GM12878 (cell line): ENCODE measurements around the gene APOH. TPM values are rescaled to one million over a fixed set of nuclear protein-coding genes. Genes with fewer than 3 reads are reported as not detected.

ENCODE experiments used
- ATAC-seq: fragments of 200-7000 bp; cut with Tn5 transposase; 3 replicates; pipeline ENCODE4 v1.9.1; 2020; ENCODE audit warnings: mild to moderate bottlenecking, moderate library complexity
- BruUV-seq: library from RNA; stranded (reverse); fragments of 400-500 nt; replicated peaks from 2 replicates; lab custom pipeline; 2021; lab: Mats Ljungman, UMichigan
- CTCF ChIA-PET: fragments of 300-600 bp; sonication (Branson Sonifier 250); formaldehyde crosslinking; extraction: SDS; loops from one replicate; lab custom pipeline; 2021; ENCODE audit warnings: inconsistent platforms; lab: Yijun Ruan, JAX
- POLR2A ChIA-PET: fragments of 350-600 bp; formaldehyde crosslinking; extraction: SDS; loops from one replicate; lab custom pipeline; 2021; ENCODE audit warnings: inconsistent platforms; lab: Charles Lee
- RAD21 ChIA-PET: fragments of 300-600 bp; sonication (Branson Sonifier 250); formaldehyde crosslinking; loops from one replicate; lab custom pipeline; 2023; ENCODE audit warnings: antibody characterized with exemption; ENCODE audit not compliant: unreplicated experiment; lab: Charles Lee
- SMC1A ChIA-PET: fragments of 300-600 bp; sonication (Branson Sonifier 250); formaldehyde crosslinking; loops from one replicate; lab custom pipeline; 2023; ENCODE audit not compliant: unreplicated experiment, uncharacterized antibody; lab: Charles Lee
- DNase-seq: peaks from one replicate; pipeline ENCODE4 v3.0.0-alpha.2; 2011; ENCODE audit warnings: low read depth, low spot score
- FAIRE-seq: peaks from 3 replicates; lab custom pipeline; 2011; peaks lifted over from hg19 to GRCh38; lab: Jason Lieb, UNC
- H2AFZ ChIP-seq: 2 replicates; pipeline ENCODE4 v1.6.0; 2011; ENCODE audit warnings: low read depth, low read length, control low read depth; ENCODE audit not compliant: control insufficient read depth
- H3K27ac ChIP-seq: 2 replicates; pipeline ENCODE4 v1.5.1; 2011; ENCODE audit warnings: control low read depth; ENCODE audit not compliant: control insufficient read depth, insufficient read depth
- H3K27me3 ChIP-seq, 2 experiments: replicated peaks in 1 of 2; 2 replicates each; pipeline versions ENCODE4 v1.6.0 to v1.6.1; 2011; ENCODE audit warnings: low read length in 1 of 2; ENCODE audit not compliant: control insufficient read depth in 2 of 2, insufficient read depth in 2 of 2
- H3K36me3 ChIP-seq, 2 experiments: 2 replicates each; pipeline ENCODE4 v1.5.1; 2011; ENCODE audit warnings: low read length in 1 of 2; ENCODE audit not compliant: control insufficient read depth in 2 of 2, insufficient read depth in 2 of 2
- H3K4me1 ChIP-seq: 2 replicates; pipeline ENCODE4 v1.6.1; 2011; ENCODE audit warnings: mild to moderate bottlenecking, low read length, moderate library complexity, mixed read lengths; ENCODE audit not compliant: control insufficient read depth, insufficient read depth
- H3K4me2 ChIP-seq: 2 replicates; pipeline ENCODE4 v1.6.0; 2011; ENCODE audit warnings: control low read depth; ENCODE audit not compliant: control insufficient read depth, insufficient read depth
- H3K4me3 ChIP-seq: fragments of 200-600 bp; sonication (generic); 2 replicates; pipeline ENCODE4 v1.5.1; 2016
- H3K79me2 ChIP-seq: 2 replicates; pipeline ENCODE4 v1.6.0; 2011; ENCODE audit warnings: low read length; ENCODE audit not compliant: control insufficient read depth, insufficient read depth
- H3K9ac ChIP-seq: 2 replicates; pipeline ENCODE4 v1.8.0; 2011; ENCODE audit warnings: low read length, control low read depth, mixed read lengths; ENCODE audit not compliant: control insufficient read depth, insufficient read depth
- H3K9me3 ChIP-seq: replicated peaks from 3 replicates; pipeline ENCODE4 v1.5.1; 2011; ENCODE audit warnings: mild to moderate bottlenecking, low read length; ENCODE audit not compliant: control insufficient read depth, insufficient read depth
- H4K20me1 ChIP-seq: 2 replicates; pipeline ENCODE4 v1.6.0; 2011; ENCODE audit not compliant: control insufficient read depth, insufficient read depth
- BCLAF1 ChIP-seq: fragments of 450-650 bp; IDR thresholded peaks from 2 replicates; pipeline ENCODE4 v1.6.1; 2017; ENCODE audit warnings: antibody characterized with exemption, mild to moderate bottlenecking, moderate library complexity
- CREM ChIP-seq: IDR thresholded peaks from 2 replicates; pipeline ENCODE4 v1.6.1; 2014; ENCODE audit warnings: antibody characterized with exemption, low read depth
- EZH2 ChIP-seq: IDR thresholded peaks from 2 replicates; pipeline ENCODE4 v1.6.1; 2012; ENCODE audit warnings: low read depth, mild to moderate bottlenecking, control low read depth, inconsistent platforms, low read length, borderline replicate concordance; ENCODE audit not compliant: control insufficient read depth
- FOXM1 ChIP-seq: IDR thresholded peaks from 2 replicates; pipeline ENCODE4 v1.6.1; 2012; ENCODE audit warnings: low read depth, mild to moderate bottlenecking, inconsistent platforms, low read length, moderate library complexity
- GABPA ChIP-seq: IDR thresholded peaks from 2 replicates; pipeline ENCODE4 v1.6.1; 2014; ENCODE audit warnings: antibody characterized with exemption, low read depth, mild to moderate bottlenecking, inconsistent platforms
- MEF2B ChIP-seq: fragments of 450-650 bp; IDR thresholded peaks from 2 replicates; pipeline ENCODE4 v1.6.1; 2018; ENCODE audit warnings: mild to moderate bottlenecking, moderate library complexity; ENCODE audit not compliant: partially characterized antibody, poor library complexity, severe bottlenecking
- MLLT1 ChIP-seq: fragments of 450-650 bp; IDR thresholded peaks from 2 replicates; pipeline ENCODE4 v1.6.1; 2016; ENCODE audit warnings: mild to moderate bottlenecking
- PBX3 ChIP-seq: IDR thresholded peaks from 2 replicates; pipeline ENCODE4 v1.6.1; 2011; ENCODE audit warnings: mild to moderate bottlenecking, low read depth, low read length, moderate library complexity; ENCODE audit not compliant: insufficient replicate concordance
- RB1 ChIP-seq: fragments of 450-650 bp; formaldehyde crosslinking; IDR thresholded peaks from 2 replicates; pipeline ENCODE4 v1.6.1; 2017; ENCODE audit warnings: mild to moderate bottlenecking, borderline replicate concordance
- RCOR1 ChIP-seq: conservative IDR thresholded peaks from 2 replicates; pipeline ENCODE4 v1.6.1; 2012; ENCODE audit warnings: low read depth, low read length, improper control_type of control experiment
- SREBF1 ChIP-seq: IDR thresholded peaks from 2 replicates; pipeline ENCODE4 v1.6.1; 2012; ENCODE audit warnings: mild to moderate bottlenecking, low read length
- TAF1 ChIP-seq: IDR thresholded peaks from 2 replicates; pipeline ENCODE4 v1.6.1; 2011; ENCODE audit warnings: mild to moderate bottlenecking, low read depth, low read length, borderline replicate concordance
- TCF7 ChIP-seq: IDR thresholded peaks from 2 replicates; pipeline ENCODE4 v1.6.1; 2014; ENCODE audit warnings: antibody characterized with exemption, borderline replicate concordance
- ZBTB33 ChIP-seq: fragments of 450-650 bp; IDR thresholded peaks from 2 replicates; pipeline ENCODE4 v1.6.1; 2017; ENCODE audit warnings: mild to moderate bottlenecking
- WGBS: methylation state at CpG from one replicate; pipeline ENCODE4 v1.1.6; 2016; ENCODE audit warnings: low lambda C conversion rate; ENCODE audit not compliant: insufficient replicate concordance, insufficient coverage; ENCODE audit errors: missing lambda C conversion rate; 5-methylcytosine and 5-hydroxymethylcytosine counted together
- in situ Hi-C: fragments of 300-500 bp; cut with MboI; formaldehyde crosslinking; loops from 9 replicates; pipeline ENCODE4 v1.14.3; 2018; ENCODE audit warnings: mixed read lengths
- intact Hi-C: fragments of 100-400 bp; cut with micrococcal nuclease; formaldehyde crosslinking; loops from one replicate; pipeline ENCODE4 v1.14.2; 2022; ENCODE audit not compliant: unreplicated experiment
- polyA plus RNA-seq, 11 experiments: library from polyadenylated mRNA; depleted of rRNA in 4 of 11; unstranded in 6 of 11; stranded (reverse) in 5 of 11; fragments of >200 nt; fragmentation: Nextera tagmentation in 4 of 11; fragmentation: Illumina TruSeq in 1 of 11; extraction: Ambion mirVana in 4 of 11; extraction: Trizol in 1 of 11; gene quantifications; 1 replicate in 1 of 11; 2 replicates in 10 of 11; pipeline versions ENCODE4 v1.2.1 to v1.2.3, GENCODE V29; 2011 to 2016; ENCODE audit warnings: inconsistent platforms in 2 of 11, missing spikeins in 2 of 11, low read depth in 1 of 11
- total RNA-seq, 4 experiments: library from RNA; depleted of rRNA in 3 of 4; stranded (reverse); fragments of >200 nt in 3 of 4; fragmentation: Illumina TruSeq in 1 of 4; extraction: Trizol in 1 of 4; gene quantifications; 2 replicates each; pipeline versions ENCODE4 v1.2.1 to v1.2.3, GENCODE V29; 2013 to 2021

Gene APOH
- total and polyA plus RNA-seq, 10 of the 15 experiments (the other 5 are each of a cell fraction or from before 2014, with no cell fraction given): 1.8 TPM; not detected in 9

- ChIA-PET RAD21 (no interaction called here), CTCF (interaction anchor here (1.5 kb wide), 1 partner anchor 12 kb away, joined by 6 read pairs; no protein-coding TSS in a partner anchor), SMC1A (no interaction called here), POLR2A (no interaction called here)
- TF ChIP-seq FOXM1: no peak
- no peak for TF ChIP-seq RB1
- TF ChIP-seq TAF1: no peak
- TF ChIP-seq ZBTB33: no peak
- no peak for TF ChIP-seq CREM
- no peak for TF ChIP-seq TCF7
- no peak for TF ChIP-seq BCLAF1
- no peak for TF ChIP-seq EZH2
- no peak for TF ChIP-seq RCOR1
- TF ChIP-seq MEF2B: no peak
- no peak for TF ChIP-seq GABPA
- no peak for TF ChIP-seq MLLT1
- no peak for TF ChIP-seq PBX3
- TF ChIP-seq SREBF1: no peak
- in situ Hi-C loops (no loop called here), intact Hi-C loops (no loop called here)
- no peak overlapping the region for H3K4me3 ChIP-seq
- H3K9ac ChIP-seq: no peak overlapping the region
- no peak for ATAC-seq
- no peak overlapping the region for H3K4me2 ChIP-seq
- H3K27me3 ChIP-seq: no peaks in the 10 kb centered on the region; a peak in 1 of 4 replicates
- BruUV-seq: no TSS peak
- no peak overlapping the region for H2AFZ ChIP-seq
- no peaks in the 10 kb centered on the region for H3K9me3 ChIP-seq
- WGBS: 14% methylated on average over 9 of the region's 9 CpGs
- no peaks in the 10 kb centered on the region for H3K36me3 ChIP-seq
- no peak overlapping the region for H3K27ac ChIP-seq
- H3K4me1 ChIP-seq: no peaks in the 10 kb centered on the region
- DNase-seq: no peak
- H3K79me2 ChIP-seq: no peaks in the 10 kb centered on the region
- no peak for FAIRE-seq
- H4K20me1 ChIP-seq: no peaks in the 10 kb centered on the region
Observed at GRCh38 chr17:66211047-66211810, 18.0 kb downstream of the APOH start.
